OCI-M1 (cell line): ENCODE measurements around the gene GLRA1.
"Not testable (repeated sequence)": the region's sequence is repeated elsewhere in the genome, so short reads cannot be mapped to it uniquely, and the experiment has no call there.

ENCODE experiments used
- DNase-seq: peaks from one replicate; lab custom pipeline; 2025; lab: John Stamatoyannopoulos, UW

The GLRA1 gene

GRCh38 chr5:151881621-151882225 lies 42.9 kb downstream of the GLRA1 start:
- no peak for DNase-seq

GRCh38 chr5:151880324-151880723 lies 44.3 kb downstream of the GLRA1 start:
- DNase-seq, result no peak

- no peak for DNase-seq
Measured at GRCh38 chr5:151873701-151874100, 51.0 kb downstream of the GLRA1 start.

- no peak for DNase-seq
Measured at GRCh38 chr5:151872701-151873100, 52.0 kb downstream of the GLRA1 start.

- peak; percentile 18 for DNase-seq
Measured at GRCh38 chr5:151870820-151871219, 53.8 kb downstream of the GLRA1 start.

- no peak for DNase-seq
Measured at GRCh38 chr5:151870271-151870670, 54.4 kb downstream of the GLRA1 start.

- no peak for DNase-seq
Measured at GRCh38 chr5:151869843-151870242, 54.8 kb downstream of the GLRA1 start.

- DNase-seq, result no peak
Measured at GRCh38 chr5:151868451-151868850, 56.2 kb downstream of the GLRA1 start.

GRCh38 chr5:151864061-151864748 lies 60.4 kb downstream of the GLRA1 start:
- no peak for DNase-seq

GRCh38 chr5:151863566-151863965 lies 61.1 kb downstream of the GLRA1 start:
- DNase-seq, result no peak

GRCh38 chr5:151862811-151863472 lies 61.7 kb downstream of the GLRA1 start:
- DNase-seq, result no peak

GRCh38 chr5:151860867-151861266 lies 63.8 kb downstream of the GLRA1 start:
- not testable (repeated sequence) for DNase-seq

- DNase-seq, result no peak
Measured at GRCh38 chr5:151856861-151857260, 67.8 kb downstream of the GLRA1 start.

- no peak for DNase-seq
Measured at GRCh38 chr5:151855701-151856100, 69.0 kb downstream of the GLRA1 start.

GRCh38 chr5:151847871-151848270 lies 76.8 kb downstream of the GLRA1 start:
- DNase-seq, result no peak

GRCh38 chr5:151846765-151847164 lies 77.9 kb downstream of the GLRA1 start:
- no peak for DNase-seq

GRCh38 chr5:151832843-151833242 lies 91.8 kb downstream of the GLRA1 start:
- DNase-seq, result not testable (repeated sequence)

GRCh38 chr5:151829370-151829769 lies 95.3 kb downstream of the GLRA1 start:
- no peak for DNase-seq

- DNase-seq, result peak; percentile 62
Measured at GRCh38 chr5:151825445-151825844, 99.2 kb downstream of the GLRA1 start.

GRCh38 chr5:151822141-151822540 lies 102.5 kb downstream of the GLRA1 start:
- DNase-seq, result no peak

- no peak for DNase-seq
Measured at GRCh38 chr5:151820903-151821302, 103.7 kb downstream of the GLRA1 start.

- no peak for DNase-seq
Measured at GRCh38 chr5:151820271-151820670, 104.4 kb downstream of the GLRA1 start.

- DNase-seq, result no peak
Measured at GRCh38 chr5:151819830-151820229, 104.8 kb downstream of the GLRA1 start.
